SH-SY5Y (cell line): ENCODE measurements around the gene USP17L10.
"Not testable (repeated sequence)": the region's sequence is repeated elsewhere in the genome, so short reads cannot be mapped to it uniquely, and the experiment has no call there.

Experiments
- GATA2 ChIP-seq: IDR thresholded peaks from 2 replicates; pipeline ENCODE4 v1.6.1; 2011; ENCODE audit warnings: mild to moderate bottlenecking, low read depth, low read length
- GATA3 ChIP-seq: IDR thresholded peaks from 2 replicates; pipeline ENCODE4 v1.6.1; 2011; ENCODE audit warnings: low read depth, mild to moderate bottlenecking, low read length, moderate library complexity

DNA sequence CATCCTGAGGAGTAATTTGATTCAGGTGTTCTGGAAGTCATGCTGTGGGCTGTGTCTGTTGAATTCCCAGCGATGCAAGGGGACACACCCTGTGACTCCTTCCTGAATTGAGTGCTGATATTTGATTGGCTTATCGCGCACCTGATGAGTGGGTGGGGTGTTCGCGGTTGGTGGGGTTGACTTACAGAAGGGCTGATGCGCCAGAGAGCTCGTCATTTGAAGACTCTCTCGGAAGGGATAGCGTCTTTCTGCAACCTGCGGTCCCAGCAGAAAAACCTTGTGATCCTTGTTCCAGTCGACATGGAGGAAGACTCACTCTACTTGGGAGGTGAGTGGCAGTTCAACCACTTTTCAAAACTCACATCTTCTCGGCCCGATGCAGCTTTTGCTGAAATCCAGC, 9.4 kb downstream of the USP17L10 start, which contains the start of gene USP17L12:
- TF ChIP-seq GATA2, GATA3: not testable (repeated sequence)
